GM18951 (cell line): ENCODE results near the gene ZAR1.

Source experiments
- POLR2A ChIP-seq: IDR thresholded peaks from 4 replicates; pipeline ENCODE4 v1.6.1; 2011; ENCODE audit warnings: mild to moderate bottlenecking; ENCODE audit not compliant: insufficient read length, insufficient read depth; ENCODE audit errors: extremely low read depth
- in situ Hi-C: fragments of 300-500 bp; cut with MboI; formaldehyde crosslinking; loops from one replicate; pipeline ENCODE4 v1.12.0; 2022; ENCODE audit warnings: low sequenced_read_pairs, mixed read lengths, inconsistent platforms; ENCODE audit not compliant: unreplicated experiment

Gene ZAR1

DNA sequence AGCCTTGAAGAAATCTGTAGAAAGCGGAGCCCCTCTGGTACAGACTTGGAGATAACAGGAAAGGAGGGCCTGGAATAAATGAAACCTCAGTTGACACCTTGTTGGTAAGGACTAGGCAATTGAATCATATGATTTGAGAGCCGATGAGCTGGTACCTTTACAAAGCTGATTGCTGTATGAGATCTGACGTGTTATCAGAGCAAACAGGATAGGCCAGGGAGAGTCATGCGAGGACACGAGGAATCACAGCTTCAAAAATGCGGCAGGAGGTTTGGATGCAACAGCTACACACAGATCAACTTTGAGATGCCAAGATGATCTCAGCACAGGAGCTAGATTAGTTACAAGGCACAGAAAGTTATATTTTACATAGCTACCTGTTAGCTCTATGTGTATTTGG is 14.3 kb upstream of the ZAR1 start:
- in situ Hi-C loops = no loop called here
- no peak for TF ChIP-seq POLR2A

DNA sequence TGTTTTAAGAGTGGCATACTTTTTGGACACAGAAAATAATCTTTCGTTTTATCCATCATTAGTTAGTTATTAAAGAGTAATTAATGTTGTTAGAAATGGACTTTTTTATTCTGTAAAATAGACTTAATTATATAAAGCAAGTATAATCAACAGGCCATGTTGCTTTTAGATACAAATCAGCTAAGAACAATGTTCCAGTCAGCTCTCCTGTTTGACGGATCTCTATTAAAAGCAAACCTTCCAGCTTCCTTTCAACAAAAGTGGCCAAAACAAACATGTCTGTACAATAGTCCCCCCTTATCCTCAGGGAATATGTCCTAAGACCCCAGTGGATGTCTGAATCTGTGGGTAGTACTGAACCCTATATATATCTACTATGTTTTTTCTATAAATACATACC is 11.8 kb upstream of the ZAR1 start:
- TF ChIP-seq POLR2A = no peak
- in situ Hi-C loops = no loop called here

DNA sequence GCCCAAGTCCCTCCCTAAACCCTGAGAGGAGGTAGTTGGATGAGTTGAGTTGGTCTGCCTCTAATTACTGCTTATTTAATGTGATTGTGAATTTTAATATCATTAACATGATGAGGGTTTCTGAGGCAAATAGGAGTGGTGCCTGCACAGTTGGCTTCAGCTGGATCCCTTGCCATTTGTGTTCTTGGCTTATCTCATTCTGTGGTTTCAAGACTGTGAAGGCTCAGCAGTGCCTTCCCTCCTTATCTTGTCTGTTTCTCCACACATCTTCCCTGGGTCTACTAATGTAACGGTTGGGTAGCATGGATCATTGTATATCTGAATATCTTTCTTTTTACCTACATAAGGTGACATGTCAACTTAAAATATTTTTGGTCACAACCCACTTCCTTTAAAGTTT is 8.5 kb upstream of the ZAR1 start:
- in situ Hi-C loops = no loop called here
- no peak for TF ChIP-seq POLR2A

DNA sequence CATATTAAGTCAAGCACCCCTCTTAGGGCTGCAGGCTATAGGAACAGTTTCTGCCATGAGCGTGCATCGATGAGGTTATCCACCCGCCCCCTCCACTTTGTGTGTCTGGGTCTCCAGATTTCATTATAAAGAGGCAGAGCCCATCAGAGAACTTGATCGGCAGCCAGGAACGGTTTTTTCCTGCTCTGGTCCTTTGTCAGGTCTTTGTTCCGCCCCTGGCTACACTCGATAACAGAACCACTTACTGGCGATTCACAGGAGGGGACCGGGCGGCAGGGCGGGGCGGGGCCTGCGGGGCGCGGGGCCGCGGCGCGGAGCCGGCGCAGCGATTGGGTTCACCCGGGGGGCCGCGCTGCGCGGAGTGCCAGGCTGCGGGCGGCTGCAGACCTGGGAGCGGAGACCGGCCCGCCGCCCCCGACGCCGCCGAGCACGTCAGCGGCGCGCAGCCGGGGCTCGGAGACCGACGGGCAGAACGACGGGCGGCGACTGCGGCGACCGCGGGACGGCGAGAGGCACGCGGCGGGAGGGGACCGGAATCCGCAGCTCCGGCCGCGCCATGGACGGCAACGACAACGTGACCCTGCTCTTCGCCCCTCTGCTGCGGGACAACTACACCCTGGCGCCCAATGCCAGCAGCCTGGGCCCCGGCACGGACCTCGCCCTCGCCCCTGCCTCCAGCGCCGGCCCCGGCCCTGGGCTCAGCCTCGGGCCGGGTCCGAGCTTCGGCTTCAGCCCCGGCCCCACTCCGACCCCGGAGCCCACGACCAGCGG is 6.9 kb upstream of the ZAR1 start, which contains the start of gene SLC10A4:
SLC10A4 (plus strand) TSS at position 338 of the 771 bp plus-strand sequence; CDS start at position 557, 219 bp downstream.
- in situ Hi-C loops = no loop called here
- TF ChIP-seq POLR2A = no peak

DNA sequence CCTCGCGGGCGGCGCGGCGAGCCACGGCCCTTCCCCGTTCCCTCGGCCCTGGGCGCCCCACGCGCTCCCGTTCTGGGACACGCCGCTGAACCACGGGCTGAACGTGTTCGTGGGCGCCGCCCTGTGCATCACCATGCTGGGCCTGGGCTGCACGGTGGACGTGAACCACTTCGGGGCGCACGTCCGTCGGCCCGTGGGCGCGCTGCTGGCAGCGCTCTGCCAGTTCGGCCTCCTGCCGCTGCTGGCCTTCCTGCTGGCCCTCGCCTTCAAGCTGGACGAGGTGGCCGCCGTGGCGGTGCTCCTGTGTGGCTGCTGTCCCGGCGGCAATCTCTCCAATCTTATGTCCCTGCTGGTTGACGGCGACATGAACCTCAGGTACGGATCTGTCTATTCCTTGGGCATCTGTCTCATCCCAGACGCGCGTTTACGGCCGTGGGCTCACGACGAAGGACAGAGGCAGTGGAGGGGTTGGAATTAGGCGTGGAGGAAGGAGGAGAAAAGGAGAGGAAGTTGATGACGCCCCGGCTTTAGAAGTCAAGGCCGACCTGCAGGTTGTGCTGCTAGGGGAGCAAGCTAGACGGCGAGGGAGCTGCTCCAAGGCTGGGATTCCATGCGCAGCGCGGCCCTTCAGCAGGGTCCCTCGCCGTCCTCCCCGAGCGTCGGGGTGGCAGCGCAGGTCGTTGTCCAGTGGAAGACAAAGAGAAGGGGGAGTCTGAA is 6.1 kb upstream of the ZAR1 start:
- in situ Hi-C loops = no loop called here
- TF ChIP-seq POLR2A = no peak

DNA sequence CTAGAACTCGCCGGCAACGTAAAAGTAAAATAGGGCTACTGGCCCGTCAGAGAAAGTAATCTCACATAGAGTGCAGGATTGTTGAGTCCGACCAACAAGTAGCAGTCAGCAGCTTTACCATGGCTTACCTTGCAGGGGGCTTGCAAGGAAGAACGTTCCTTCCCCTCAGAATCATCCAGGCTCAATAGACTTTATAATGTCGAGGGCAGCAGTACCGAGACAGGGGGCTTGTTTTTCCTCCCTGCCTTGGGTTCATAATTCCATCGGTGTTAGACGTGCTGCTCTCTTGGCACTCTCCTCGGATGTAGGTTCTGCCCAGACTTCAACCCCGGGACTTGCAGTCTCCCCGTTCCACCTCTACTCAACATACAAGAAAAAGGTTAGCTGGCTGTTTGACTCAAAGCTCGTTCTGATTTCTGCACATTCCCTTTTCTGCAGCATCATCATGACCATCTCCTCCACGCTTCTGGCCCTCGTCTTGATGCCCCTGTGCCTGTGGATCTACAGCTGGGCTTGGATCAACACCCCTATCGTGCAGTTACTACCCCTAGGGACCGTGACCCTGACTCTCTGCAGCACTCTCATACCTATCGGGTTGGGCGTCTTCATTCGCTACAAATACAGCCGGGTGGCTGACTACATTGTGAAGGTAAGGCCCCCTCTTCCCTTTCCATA is 5.4 kb upstream of the ZAR1 start:
- in situ Hi-C loops = no loop called here
- no peak for TF ChIP-seq POLR2A

DNA sequence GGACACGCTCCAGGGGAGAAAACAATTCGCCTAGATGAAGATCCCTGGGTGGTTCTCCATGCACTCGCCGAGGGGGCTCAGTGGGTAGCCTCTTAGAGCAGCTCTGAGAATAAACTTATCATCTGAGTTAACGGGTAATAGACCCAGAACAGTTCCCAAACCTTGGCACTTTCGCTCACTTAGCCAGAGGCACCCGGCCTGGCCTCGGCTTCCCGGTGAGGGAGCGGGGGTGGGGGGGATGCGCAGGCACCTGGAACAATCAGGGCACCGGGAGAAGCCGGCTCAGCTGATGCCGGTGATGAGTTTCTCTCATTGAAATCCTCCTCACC is 405 bp upstream of the ZAR1 start:
- no peak for TF ChIP-seq POLR2A

DNA sequence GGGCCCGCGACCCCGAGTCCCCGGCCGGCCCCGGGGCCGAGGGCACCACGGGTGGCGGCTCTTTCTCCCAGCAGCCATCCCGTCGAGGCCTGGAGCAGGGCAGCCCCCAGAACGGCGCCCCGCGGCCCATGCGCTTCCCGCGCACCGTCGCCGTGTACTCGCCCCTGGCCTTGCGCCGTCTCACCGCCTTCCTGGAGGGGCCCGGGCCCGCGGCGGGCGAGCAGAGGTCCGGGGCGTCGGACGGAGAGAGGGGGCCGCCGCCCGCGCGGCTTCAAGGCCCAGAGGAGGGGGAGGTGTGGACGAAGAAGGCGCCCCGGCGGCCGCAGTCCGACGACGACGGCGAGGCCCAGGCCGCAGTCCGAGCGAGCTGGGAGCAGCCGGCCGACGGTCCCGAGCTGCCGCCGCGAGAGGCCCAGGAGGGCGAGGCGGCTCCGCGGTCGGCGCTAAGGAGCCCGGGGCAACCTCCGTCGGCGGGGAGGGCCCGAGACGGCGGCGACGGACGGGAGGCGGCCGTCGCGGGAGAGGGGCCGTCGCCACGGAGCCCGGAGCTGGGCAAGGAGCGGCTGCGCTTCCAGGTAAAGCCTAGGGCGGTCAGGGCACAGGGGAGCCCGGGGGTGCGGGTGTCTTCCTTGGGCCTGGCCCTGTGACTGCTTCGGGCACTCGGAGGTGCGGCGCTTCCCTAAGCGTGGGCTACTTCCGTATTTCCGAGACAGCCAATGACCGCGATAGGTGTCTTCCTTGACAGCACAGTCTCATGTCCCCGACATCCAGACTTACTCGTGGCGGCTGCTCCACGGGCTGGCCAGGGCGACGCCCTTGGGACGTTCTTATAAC is 845 bp downstream of the ZAR1 start:
- TF ChIP-seq POLR2A = no peak
- in situ Hi-C loops = no loop called here

More for the DNA sequence above, 405 bp upstream of the ZAR1 start:
- in situ Hi-C loops = no loop called here

DNA sequence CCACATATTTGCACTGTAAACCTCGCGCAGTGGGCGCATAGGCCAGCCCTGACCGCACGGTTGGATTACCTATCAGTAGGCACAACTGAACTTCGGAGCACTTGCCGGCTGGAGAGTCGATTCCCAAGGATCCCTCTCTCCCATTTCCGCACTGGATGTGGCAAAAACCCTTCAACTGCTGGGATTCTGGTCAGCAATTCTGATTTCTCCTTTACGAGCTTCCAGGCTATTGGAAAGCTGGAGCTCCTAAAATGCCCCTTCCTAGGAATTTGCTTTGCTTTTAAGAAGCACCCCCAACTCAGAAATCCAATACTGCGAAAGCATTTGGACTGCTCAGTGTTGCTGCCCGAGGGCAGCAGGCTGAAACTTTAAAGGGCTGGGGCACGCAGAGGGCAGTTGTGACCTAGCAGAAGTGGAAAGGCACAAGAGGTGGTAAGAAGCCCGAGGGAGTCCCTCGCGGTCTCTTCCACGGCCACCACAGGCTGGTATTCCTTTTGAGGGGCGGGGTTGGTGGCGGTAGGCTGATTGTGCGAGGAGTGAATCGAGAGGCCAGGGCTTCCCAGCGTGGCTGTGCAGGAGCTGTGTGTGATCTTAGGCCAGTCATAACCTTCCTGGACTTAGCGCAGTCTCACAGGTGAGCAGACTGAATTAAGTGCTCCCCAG is 1.6 kb downstream of the ZAR1 start:
- TF ChIP-seq POLR2A = no peak
- in situ Hi-C loops = no loop called here

DNA sequence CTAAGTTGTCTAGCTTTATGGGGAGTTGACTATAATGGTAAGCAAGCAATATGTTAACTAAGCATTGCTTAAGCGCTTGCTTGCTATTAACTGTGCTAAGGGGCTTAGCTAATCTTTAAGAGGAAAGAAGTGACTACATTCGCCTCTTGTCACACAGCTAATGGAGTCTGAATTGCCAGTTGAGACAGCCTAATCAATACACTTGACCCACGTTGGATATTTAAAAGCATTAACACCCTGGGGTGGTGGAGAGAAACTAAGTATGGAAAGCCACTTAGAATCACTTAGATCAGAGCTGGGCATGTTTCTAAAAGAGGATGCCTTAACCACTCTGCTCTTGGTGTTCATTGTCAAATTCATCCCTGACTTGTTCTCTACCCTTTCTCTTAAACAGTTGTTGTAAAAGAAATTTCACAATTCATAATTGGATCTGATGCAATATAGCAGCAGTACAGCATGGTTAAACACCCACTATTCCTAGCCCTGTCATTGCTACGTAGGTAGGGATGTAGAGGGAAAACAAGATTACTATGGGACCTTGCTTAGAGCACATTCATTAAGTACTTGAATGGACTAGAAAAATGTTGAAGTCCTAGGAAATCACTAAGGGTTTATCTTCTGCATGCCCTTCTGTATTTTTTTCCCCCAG is 3.5 kb downstream of the ZAR1 start:
- in situ Hi-C loops = no loop called here
- no peak for TF ChIP-seq POLR2A

DNA sequence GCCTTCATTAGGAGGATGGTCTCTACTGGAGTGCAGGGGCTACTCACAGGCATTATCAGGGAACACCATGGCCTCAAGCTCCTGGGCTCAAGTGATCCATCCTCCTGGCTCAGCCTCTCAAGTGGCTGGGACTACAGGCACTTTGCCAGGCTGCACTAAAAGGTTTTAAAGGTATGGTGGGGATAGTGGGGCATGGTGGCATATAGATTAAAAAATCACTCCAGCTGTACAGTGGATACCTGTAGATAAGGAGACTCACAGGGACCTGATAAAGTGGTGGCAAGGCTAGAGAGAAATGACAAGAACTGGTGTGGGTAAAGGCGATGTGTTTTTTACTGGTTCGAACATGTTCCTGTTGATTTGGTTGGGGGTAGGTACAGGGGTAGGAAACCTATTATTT is 5.9 kb downstream of the ZAR1 start:
- in situ Hi-C loops = no loop called here
- no peak for TF ChIP-seq POLR2A

DNA sequence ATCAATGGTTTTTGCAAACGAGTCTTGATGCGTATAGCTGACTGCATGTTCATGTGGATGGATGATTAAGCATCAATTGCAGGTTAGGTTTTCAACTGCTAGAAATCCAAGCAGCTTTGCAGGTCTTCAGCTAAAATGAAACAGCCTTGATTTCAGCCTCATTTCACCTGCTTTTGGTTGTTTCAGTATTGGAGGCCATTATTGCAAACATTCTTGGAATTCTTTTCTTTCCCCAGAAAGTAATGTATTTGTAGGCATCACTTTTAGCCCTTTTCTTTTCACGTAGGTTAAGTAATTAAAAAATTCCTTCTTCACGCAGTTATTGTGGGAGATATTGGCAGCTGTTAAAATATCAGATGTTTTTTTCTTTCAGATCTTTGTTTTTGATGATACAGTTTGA is 8.8 kb downstream of the ZAR1 start:
- in situ Hi-C loops = no loop called here
- no peak for TF ChIP-seq POLR2A
